Measurements from ENCODE around the gene SPDYE16.
"Not testable (repeated sequence)": the region's sequence is repeated elsewhere in the genome, so short reads cannot be mapped to it uniquely, and the experiment has no call there.

GRCh38 chr7:76498583-76499200, 44.4 kb downstream of the SPDYE16 start:
- not testable (repeated sequence) for TF ChIP-seq ZNF70, ZFP30 (CRISPR knock-in tag; IDR thresholded peaks at IDR 0.05)

All from SK-N-SH treated with all-trans-retinoic acid at 6 μM for 48 hours (cell line).